Astrocyte (in vitro differentiated cells and primary cell): ENCODE measurements around the gene NEB. TPM values are rescaled to one million over a fixed set of nuclear protein-coding genes. Genes with fewer than 3 reads are reported as not detected.
A peak's percentile ranks its signal among the peaks of the same experiment; 100 is the strongest.

Experiments used
- DNase-seq: peaks from one replicate; pipeline ENCODE4 v3.0.0-alpha.2; 2010; ENCODE audit warnings: low read depth
- FAIRE-seq: peaks from 2 replicates; lab custom pipeline; 2011; peaks lifted over from hg19 to GRCh38; lab: Jason Lieb, UNC
- H2AFZ ChIP-seq: 2 replicates; pipeline ENCODE4 v1.6.0; 2012; ENCODE audit warnings: low read depth, low read length, inconsistent platforms
- H3K27ac ChIP-seq: 2 replicates; pipeline ENCODE4 v1.5.1; 2011; ENCODE audit warnings: low read depth, low read length, inconsistent platforms
- H3K27me3 ChIP-seq: 2 replicates; pipeline ENCODE4 v1.6.0; 2011; ENCODE audit warnings: low read length, inconsistent platforms; ENCODE audit not compliant: insufficient read depth
- H3K36me3 ChIP-seq: 2 replicates; pipeline ENCODE4 v1.5.1; 2011; ENCODE audit warnings: low read length, inconsistent platforms; ENCODE audit not compliant: insufficient read depth
- H3K4me1 ChIP-seq: 2 replicates; pipeline ENCODE4 v1.5.1; 2011; ENCODE audit warnings: low read length, inconsistent platforms; ENCODE audit not compliant: insufficient read depth
- H3K4me2 ChIP-seq: 2 replicates; pipeline ENCODE4 v1.6.0; 2012; ENCODE audit warnings: low read length, inconsistent platforms
- H3K4me3 ChIP-seq: 2 replicates; pipeline ENCODE4 v1.5.1; 2011; ENCODE audit warnings: low read depth, mild to moderate bottlenecking, low read length, inconsistent platforms; ENCODE audit not compliant: insufficient read depth
- H3K79me2 ChIP-seq: 2 replicates; pipeline ENCODE4 v1.6.0; 2012; ENCODE audit warnings: mild to moderate bottlenecking, low read length, inconsistent platforms; ENCODE audit not compliant: insufficient read depth
- H3K9ac ChIP-seq: 2 replicates; pipeline ENCODE4 v1.6.0; 2012; ENCODE audit warnings: mild to moderate bottlenecking, low read length, inconsistent platforms
- H3K9me3 ChIP-seq: 2 replicates; pipeline ENCODE4 v1.5.1; 2012; ENCODE audit warnings: low read depth, mild to moderate bottlenecking, low read length, inconsistent platforms; ENCODE audit not compliant: insufficient read depth
- H4K20me1 ChIP-seq: 2 replicates; pipeline ENCODE4 v1.6.0; 2012; ENCODE audit warnings: low read length, inconsistent platforms; ENCODE audit not compliant: insufficient read depth
- H3K27ac Mint-ChIP-seq: one replicate; pipeline ENCODE4 v1.8.0; 2021; ENCODE audit warnings: mild to moderate bottlenecking, mixed read lengths; ENCODE audit not compliant: unreplicated experiment
- H3K27me3 Mint-ChIP-seq: one replicate; pipeline ENCODE4 v1.8.0; 2021; ENCODE audit warnings: low read depth, mixed read lengths; ENCODE audit not compliant: unreplicated experiment
- H3K36me3 Mint-ChIP-seq: one replicate; pipeline ENCODE4 v1.8.0; 2021; ENCODE audit warnings: low read depth, mixed read lengths; ENCODE audit not compliant: unreplicated experiment
- H3K4me1 Mint-ChIP-seq: one replicate; pipeline ENCODE4 v1.8.0; 2021; ENCODE audit warnings: low read depth, mixed read lengths; ENCODE audit not compliant: unreplicated experiment
- H3K4me3 Mint-ChIP-seq: one replicate; pipeline ENCODE4 v1.8.0; 2021; ENCODE audit warnings: mild to moderate bottlenecking, moderate library complexity, mixed read lengths; ENCODE audit not compliant: unreplicated experiment
- H3K9me3 Mint-ChIP-seq: one replicate; pipeline ENCODE4 v1.8.0; 2021; ENCODE audit warnings: mild to moderate bottlenecking, mixed read lengths; ENCODE audit not compliant: unreplicated experiment
- EZH2 ChIP-seq: IDR thresholded peaks from 2 replicates; pipeline ENCODE4 v1.6.1; 2012; ENCODE audit warnings: mild to moderate bottlenecking, low read length, inconsistent platforms; ENCODE audit not compliant: insufficient read depth
- total RNA-seq: library from RNA; stranded (reverse); gene quantifications from 2 replicates; pipeline ENCODE4 v1.2.1, GENCODE V29; 2021
- TF ChIP-seq, protein P1 (sequence below): IDR thresholded peaks from 2 replicates; pipeline ENCODE4 v1.5.1; 2011; ENCODE audit warnings: low read depth, mild to moderate bottlenecking, inconsistent platforms, low read length, moderate library complexity; ENCODE audit not compliant: insufficient read depth

NEB gene
- total RNA-seq, 1 donor from 2014 or later = 0.82 TPM

DNA sequence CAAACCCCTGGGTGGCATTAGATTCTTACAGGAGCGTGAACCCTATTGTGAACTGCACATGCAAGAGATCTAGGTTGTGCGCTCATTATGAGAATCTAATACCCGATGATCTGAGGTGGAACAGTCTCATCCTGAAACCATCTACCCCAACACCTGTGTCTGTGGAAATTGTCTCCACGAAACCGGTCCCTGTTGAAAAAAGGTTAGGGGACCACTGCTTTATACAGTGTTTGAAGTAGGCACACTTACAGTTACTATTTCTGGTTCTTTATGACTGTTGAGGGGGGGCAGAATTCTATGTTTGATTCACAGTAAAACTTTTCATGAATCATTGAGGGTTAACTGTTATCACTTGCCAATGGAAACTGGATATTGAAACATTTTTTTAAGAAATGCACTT lies 252.5 kb downstream of the NEB start:
- H3K36me3 ChIP-seq = peaks cover 4% of the 10 kb centered on the region
- no peaks in the 10 kb centered on the region for H3K27me3 ChIP-seq
- H3K27ac ChIP-seq = no peak overlapping the region

DNA sequence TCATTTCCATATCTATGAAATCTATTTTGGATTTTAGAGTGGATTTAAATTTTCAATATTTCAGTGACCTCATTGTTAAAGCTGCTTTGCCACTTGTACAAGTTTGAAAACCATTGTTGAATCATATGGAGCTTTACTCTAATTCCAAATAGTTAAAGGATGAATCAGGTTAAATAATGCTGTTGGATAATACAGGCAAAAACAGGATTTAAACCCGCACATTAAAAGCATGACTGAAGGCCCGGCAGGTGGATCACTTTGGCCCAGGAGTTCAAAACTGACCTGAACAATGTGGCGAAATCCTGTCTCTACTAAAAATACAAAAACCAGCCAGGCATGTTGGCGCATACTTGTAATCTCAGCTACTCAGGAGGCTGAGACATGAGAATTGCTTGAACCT lies 256.3 kb downstream of the NEB start:
- H3K27me3 ChIP-seq = no peaks in the 10 kb centered on the region
- no peaks in the 10 kb centered on the region for H3K4me1 Mint-ChIP-seq
- H3K4me1 ChIP-seq = peaks cover 3% of the 10 kb centered on the region
- peaks cover 14% of the 10 kb centered on the region for H3K36me3 ChIP-seq
- H3K27me3 Mint-ChIP-seq = no peaks in the 10 kb centered on the region
- no peak overlapping the region for H3K4me3 ChIP-seq
- H3K79me2 ChIP-seq = no peaks in the 10 kb centered on the region
- H3K36me3 Mint-ChIP-seq = peaks cover 9% of the 10 kb centered on the region
- H3K27ac Mint-ChIP-seq = no peak overlapping the region
- H2AFZ ChIP-seq = no peak overlapping the region
- H3K4me3 Mint-ChIP-seq = no peak overlapping the region
- H3K27ac ChIP-seq = no peak overlapping the region
- H3K9ac ChIP-seq = no peak overlapping the region
- no peaks in the 10 kb centered on the region for H3K9me3 ChIP-seq
- FAIRE-seq = no peak
- no peak overlapping the region for H3K4me2 ChIP-seq
- no peaks in the 10 kb centered on the region for H4K20me1 ChIP-seq
- TF ChIP-seq EZH2 = no peak
- TF ChIP-seq, protein P1, sequence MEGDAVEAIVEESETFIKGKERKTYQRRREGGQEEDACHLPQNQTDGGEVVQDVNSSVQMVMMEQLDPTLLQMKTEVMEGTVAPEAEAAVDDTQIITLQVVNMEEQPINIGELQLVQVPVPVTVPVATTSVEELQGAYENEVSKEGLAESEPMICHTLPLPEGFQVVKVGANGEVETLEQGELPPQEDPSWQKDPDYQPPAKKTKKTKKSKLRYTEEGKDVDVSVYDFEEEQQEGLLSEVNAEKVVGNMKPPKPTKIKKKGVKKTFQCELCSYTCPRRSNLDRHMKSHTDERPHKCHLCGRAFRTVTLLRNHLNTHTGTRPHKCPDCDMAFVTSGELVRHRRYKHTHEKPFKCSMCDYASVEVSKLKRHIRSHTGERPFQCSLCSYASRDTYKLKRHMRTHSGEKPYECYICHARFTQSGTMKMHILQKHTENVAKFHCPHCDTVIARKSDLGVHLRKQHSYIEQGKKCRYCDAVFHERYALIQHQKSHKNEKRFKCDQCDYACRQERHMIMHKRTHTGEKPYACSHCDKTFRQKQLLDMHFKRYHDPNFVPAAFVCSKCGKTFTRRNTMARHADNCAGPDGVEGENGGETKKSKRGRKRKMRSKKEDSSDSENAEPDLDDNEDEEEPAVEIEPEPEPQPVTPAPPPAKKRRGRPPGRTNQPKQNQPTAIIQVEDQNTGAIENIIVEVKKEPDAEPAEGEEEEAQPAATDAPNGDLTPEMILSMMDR = no peak
- peak; percentile 39 for DNase-seq
- H3K9me3 Mint-ChIP-seq = no peaks in the 10 kb centered on the region

More for the DNA sequence above, 252.5 kb downstream of the NEB start:
- Histone ChIP-seq H2AFZ (no peak overlapping the region), H3K9me3 (no peaks in the 10 kb centered on the region), H3K4me3 (no peak overlapping the region), H3K9ac (no peak overlapping the region), H4K20me1 (no peaks in the 10 kb centered on the region), H3K4me2 (no peak overlapping the region), H3K4me1 (peaks cover 3% of the 10 kb centered on the region), H3K79me2 (no peaks in the 10 kb centered on the region)
- Mint-ChIP-seq H3K9me3 (no peaks in the 10 kb centered on the region), H3K27me3 (no peaks in the 10 kb centered on the region), H3K4me1 (no peaks in the 10 kb centered on the region), H3K36me3 (peaks cover 22% of the 10 kb centered on the region), H3K27ac (no peak overlapping the region), H3K4me3 (no peak overlapping the region)
- FAIRE-seq (no peak), DNase-seq (no peak)
- TF ChIP-seq, protein P1 = no peak
- TF ChIP-seq EZH2 = no peak

DNA sequence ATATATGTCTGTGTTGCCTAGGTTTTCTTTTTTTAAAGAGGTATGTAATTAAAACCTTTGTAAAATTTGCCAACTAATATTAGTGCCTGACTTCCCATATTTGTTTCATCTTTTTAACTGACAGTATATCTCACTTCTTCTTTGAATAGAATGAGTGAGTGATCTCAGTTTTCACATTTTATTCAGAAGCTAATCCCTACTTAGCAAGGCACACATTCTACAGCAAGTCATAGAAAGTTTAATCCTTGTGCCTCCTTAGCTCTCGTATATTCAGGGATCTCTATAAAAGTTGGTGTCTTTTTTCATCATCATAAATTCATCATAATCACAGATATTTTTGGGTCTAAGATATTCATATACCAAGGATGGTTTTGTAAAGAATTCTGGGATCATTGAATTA lies 258.0 kb downstream of the NEB start:
- no peak for TF ChIP-seq EZH2
- TF ChIP-seq, protein P1 = no peak
- H3K4me1 ChIP-seq = peaks cover 3% of the 10 kb centered on the region
- H3K9me3 Mint-ChIP-seq = peaks cover 5% of the 10 kb centered on the region
- H3K9me3 ChIP-seq = no peaks in the 10 kb centered on the region
- H3K27me3 ChIP-seq = no peaks in the 10 kb centered on the region
- no peak overlapping the region for H3K9ac ChIP-seq
- H3K4me2 ChIP-seq = no peak overlapping the region
- no peaks in the 10 kb centered on the region for H4K20me1 ChIP-seq
- H3K27ac Mint-ChIP-seq = no peak overlapping the region
- FAIRE-seq = no peak
- H3K27ac ChIP-seq = no peak overlapping the region
- no peak overlapping the region for H2AFZ ChIP-seq
- H3K4me3 Mint-ChIP-seq = no peak overlapping the region
- no peaks in the 10 kb centered on the region for H3K4me1 Mint-ChIP-seq
- H3K4me3 ChIP-seq = no peak overlapping the region
- peaks cover 10% of the 10 kb centered on the region for H3K36me3 Mint-ChIP-seq
- H3K36me3 ChIP-seq = peaks cover 14% of the 10 kb centered on the region
- no peak for DNase-seq
- no peaks in the 10 kb centered on the region for H3K27me3 Mint-ChIP-seq
- H3K79me2 ChIP-seq = no peaks in the 10 kb centered on the region
